Panc1 (cell line): Measurements from ENCODE around the gene MRPS5. TPM values are rescaled to one million over a fixed set of nuclear protein-coding genes. Genes with fewer than 3 reads are reported as not detected.

ENCODE experiments used
- ATAC-seq: fragments of 200-7000 bp; cut with Tn5 transposase; 2 replicates; pipeline ENCODE4 v1.9.1; 2020; ENCODE audit warnings: mild to moderate bottlenecking, moderate library complexity
- BruUV-seq: library from RNA; stranded (reverse); fragments of 400-500 nt; replicated peaks from 2 replicates; lab custom pipeline; 2021; lab: Mats Ljungman, UMichigan
- CTCF ChIA-PET: fragments of 300-600 bp; sonication (Branson Sonifier 250); formaldehyde crosslinking; loops from one replicate; lab custom pipeline; 2022; ENCODE audit warnings: antibody characterized with exemption; lab: Charles Lee
- POLR2A ChIA-PET: fragments of 300-600 bp; sonication (Branson Sonifier 250); formaldehyde crosslinking; loops from one replicate; lab custom pipeline; 2022; ENCODE audit warnings: antibody characterized with exemption; lab: Charles Lee
- DNase-seq: peaks from one replicate; pipeline ENCODE4 v3.0.0-alpha.2; 2010; ENCODE audit warnings: low read depth, low spot score
- H3K27ac ChIP-seq: 2 replicates; pipeline ENCODE4 v1.5.1; 2011; ENCODE audit warnings: mild to moderate bottlenecking, low read length, inconsistent platforms
- H3K27me3 ChIP-seq: fragments of 200-500 bp; sonication (Bioruptor generic); 2 replicates; pipeline ENCODE4 v1.6.0; 2014; ENCODE audit warnings: low read length, inconsistent platforms; ENCODE audit not compliant: control insufficient read depth, insufficient read depth
- H3K36me3 ChIP-seq: fragments of 200-500 bp; sonication (Bioruptor generic); 2 replicates; pipeline ENCODE4 v1.5.1; 2014; ENCODE audit warnings: inconsistent platforms, mild to moderate bottlenecking, low read length, moderate library complexity; ENCODE audit not compliant: control insufficient read depth, insufficient read depth
- H3K4me1 ChIP-seq: 2 replicates; pipeline ENCODE4 v1.5.1; 2011; ENCODE audit warnings: inconsistent platforms, mild to moderate bottlenecking, low read length, moderate library complexity; ENCODE audit not compliant: control insufficient read depth, insufficient read depth
- H3K4me3 ChIP-seq, 2 experiments: 2 replicates each; pipeline ENCODE4 v1.5.1; 2011 to 2012; ENCODE audit warnings: low read depth in 2 of 2, low read length in 2 of 2, mild to moderate bottlenecking in 2 of 2, inconsistent platforms in 1 of 2, moderate library complexity in 1 of 2
- H3K9me3 ChIP-seq: fragments of 200-500 bp; sonication (Bioruptor generic); 2 replicates; pipeline ENCODE4 v1.5.1; 2014; ENCODE audit warnings: low read depth, mild to moderate bottlenecking, inconsistent platforms, low read length, moderate library complexity; ENCODE audit not compliant: control insufficient read depth, insufficient read depth
- POLR2AphosphoS5 ChIP-seq: IDR thresholded peaks from 2 replicates; pipeline ENCODE4 v1.6.1; 2012; ENCODE audit warnings: mild to moderate bottlenecking, low read depth, low read length, moderate library complexity
- SIN3A ChIP-seq: IDR thresholded peaks from 2 replicates; pipeline ENCODE4 v1.6.1; 2012; ENCODE audit warnings: low read depth, mild to moderate bottlenecking, low read length, moderate library complexity, borderline replicate concordance; ENCODE audit not compliant: insufficient read depth
- TCF7L2 ChIP-seq: IDR thresholded peaks from 2 replicates; pipeline ENCODE4 v1.6.1; 2011; ENCODE audit warnings: mild to moderate bottlenecking, low read depth, low read length, inconsistent platforms
- in situ Hi-C: cut with HindIII; loops from 2 replicates; pipeline ENCODE4 v1.10.0; 2016; ENCODE audit warnings: low sequenced_read_pairs, low pct_unique_long_range_greater_than_20kb
- intact Hi-C: fragments of 100-400 bp; cut with micrococcal nuclease; formaldehyde crosslinking; loops from one replicate; pipeline ENCODE4 v1.10.0; 2022; ENCODE audit not compliant: unreplicated experiment
- total RNA-seq: library from RNA; stranded (reverse); gene quantifications from one replicate; pipeline ENCODE4 v1.2.1, GENCODE V29; 2021; ENCODE audit not compliant: unreplicated experiment
- TF ChIP-seq, protein P1 (sequence below): fragments of 450-650 bp; IDR thresholded peaks from 2 replicates; pipeline ENCODE4 v1.5.1; 2017; ENCODE audit warnings: mild to moderate bottlenecking
- TF ChIP-seq, protein P2 (sequence below), 2 experiments: IDR thresholded peaks; 2 replicates each; pipeline ENCODE4 v1.6.1; 2011 to 2012; ENCODE audit warnings: low read depth in 2 of 2, control low read depth in 1 of 2, low read length in 1 of 2, mild to moderate bottlenecking in 1 of 2, moderate library complexity in 1 of 2; ENCODE audit not compliant: insufficient read depth in 1 of 2

The MRPS5 gene
- total RNA-seq, 1 experiment from 2014 or later, result 95.8 TPM

DNA sequence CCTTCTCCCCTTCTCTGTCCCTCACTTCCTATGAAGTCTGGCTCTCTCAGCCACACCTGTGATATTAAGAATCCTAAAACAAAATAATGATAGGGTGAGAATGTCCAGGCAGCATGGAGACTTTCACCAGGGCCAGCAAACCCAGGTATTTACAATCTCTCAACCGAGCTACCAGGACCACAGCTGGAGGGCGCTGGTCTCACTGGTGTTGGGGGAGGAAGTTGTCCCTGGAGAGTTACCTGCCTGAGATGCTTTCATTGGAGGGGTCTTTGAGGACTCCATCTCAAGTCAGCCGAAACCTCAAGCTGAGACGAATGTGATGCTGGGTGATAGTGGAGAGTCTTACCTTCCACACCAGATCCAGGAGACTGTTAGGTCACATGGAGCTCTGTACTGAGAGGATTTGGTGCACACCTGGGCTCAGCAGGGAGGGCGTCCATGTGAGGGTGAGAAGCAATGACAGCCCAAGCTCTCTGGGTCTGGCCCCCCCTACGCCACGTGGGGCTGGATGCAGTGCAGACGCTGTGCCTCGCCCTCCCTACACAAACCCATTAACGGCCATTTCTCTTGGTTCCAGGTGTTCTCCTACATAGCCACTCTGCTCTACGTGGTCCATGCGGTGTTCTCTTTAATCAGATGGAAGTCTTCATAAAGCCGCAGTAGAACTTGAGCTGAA lies 68.7 kb downstream of the MRPS5 start:
- ChIA-PET POLR2A (interaction anchor here (1.0 kb wide), 1 partner anchor 63 kb away, joined by 10 read pairs; no protein-coding TSS in a partner anchor), CTCF (interaction anchor here (0.6 to 2.3 kb wide), 6 partner anchors 9 to 67 kb away, joined by 3 to 8 read pairs (median 4); no protein-coding TSS in a partner anchor)
- peaks cover 8% of the 10 kb centered on the region for H3K27me3 ChIP-seq
- no peaks in the 10 kb centered on the region; the same call in 1 of the 2 replicates for H3K4me1 ChIP-seq
- H3K4me3 ChIP-seq, result no peak overlapping the region
- in situ Hi-C loops (no loop called here), intact Hi-C loops (loop anchor here (2.0 kb wide), 1 partner anchor 30 kb away; no protein-coding TSS in a partner anchor)
- H3K9me3 ChIP-seq, result no peaks in the 10 kb centered on the region
- TF ChIP-seq, protein P1, sequence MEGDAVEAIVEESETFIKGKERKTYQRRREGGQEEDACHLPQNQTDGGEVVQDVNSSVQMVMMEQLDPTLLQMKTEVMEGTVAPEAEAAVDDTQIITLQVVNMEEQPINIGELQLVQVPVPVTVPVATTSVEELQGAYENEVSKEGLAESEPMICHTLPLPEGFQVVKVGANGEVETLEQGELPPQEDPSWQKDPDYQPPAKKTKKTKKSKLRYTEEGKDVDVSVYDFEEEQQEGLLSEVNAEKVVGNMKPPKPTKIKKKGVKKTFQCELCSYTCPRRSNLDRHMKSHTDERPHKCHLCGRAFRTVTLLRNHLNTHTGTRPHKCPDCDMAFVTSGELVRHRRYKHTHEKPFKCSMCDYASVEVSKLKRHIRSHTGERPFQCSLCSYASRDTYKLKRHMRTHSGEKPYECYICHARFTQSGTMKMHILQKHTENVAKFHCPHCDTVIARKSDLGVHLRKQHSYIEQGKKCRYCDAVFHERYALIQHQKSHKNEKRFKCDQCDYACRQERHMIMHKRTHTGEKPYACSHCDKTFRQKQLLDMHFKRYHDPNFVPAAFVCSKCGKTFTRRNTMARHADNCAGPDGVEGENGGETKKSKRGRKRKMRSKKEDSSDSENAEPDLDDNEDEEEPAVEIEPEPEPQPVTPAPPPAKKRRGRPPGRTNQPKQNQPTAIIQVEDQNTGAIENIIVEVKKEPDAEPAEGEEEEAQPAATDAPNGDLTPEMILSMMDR, result no peak
- TF ChIP-seq POLR2AphosphoS5 (no peak), TCF7L2 (no peak), SIN3A (no peak)
- TF ChIP-seq, protein P2, sequence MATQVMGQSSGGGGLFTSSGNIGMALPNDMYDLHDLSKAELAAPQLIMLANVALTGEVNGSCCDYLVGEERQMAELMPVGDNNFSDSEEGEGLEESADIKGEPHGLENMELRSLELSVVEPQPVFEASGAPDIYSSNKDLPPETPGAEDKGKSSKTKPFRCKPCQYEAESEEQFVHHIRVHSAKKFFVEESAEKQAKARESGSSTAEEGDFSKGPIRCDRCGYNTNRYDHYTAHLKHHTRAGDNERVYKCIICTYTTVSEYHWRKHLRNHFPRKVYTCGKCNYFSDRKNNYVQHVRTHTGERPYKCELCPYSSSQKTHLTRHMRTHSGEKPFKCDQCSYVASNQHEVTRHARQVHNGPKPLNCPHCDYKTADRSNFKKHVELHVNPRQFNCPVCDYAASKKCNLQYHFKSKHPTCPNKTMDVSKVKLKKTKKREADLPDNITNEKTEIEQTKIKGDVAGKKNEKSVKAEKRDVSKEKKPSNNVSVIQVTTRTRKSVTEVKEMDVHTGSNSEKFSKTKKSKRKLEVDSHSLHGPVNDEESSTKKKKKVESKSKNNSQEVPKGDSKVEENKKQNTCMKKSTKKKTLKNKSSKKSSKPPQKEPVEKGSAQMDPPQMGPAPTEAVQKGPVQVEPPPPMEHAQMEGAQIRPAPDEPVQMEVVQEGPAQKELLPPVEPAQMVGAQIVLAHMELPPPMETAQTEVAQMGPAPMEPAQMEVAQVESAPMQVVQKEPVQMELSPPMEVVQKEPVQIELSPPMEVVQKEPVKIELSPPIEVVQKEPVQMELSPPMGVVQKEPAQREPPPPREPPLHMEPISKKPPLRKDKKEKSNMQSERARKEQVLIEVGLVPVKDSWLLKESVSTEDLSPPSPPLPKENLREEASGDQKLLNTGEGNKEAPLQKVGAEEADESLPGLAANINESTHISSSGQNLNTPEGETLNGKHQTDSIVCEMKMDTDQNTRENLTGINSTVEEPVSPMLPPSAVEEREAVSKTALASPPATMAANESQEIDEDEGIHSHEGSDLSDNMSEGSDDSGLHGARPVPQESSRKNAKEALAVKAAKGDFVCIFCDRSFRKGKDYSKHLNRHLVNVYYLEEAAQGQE (IDR thresholded peaks at IDR 0.05; ENCODE audit: insufficient read depth in 1 of 2, low read depth in 2 of 2, low read length in 1 of 2), result no peak
- ATAC-seq (no peak), DNase-seq (no peak)
- no peak overlapping the region for H3K27ac ChIP-seq
- H3K36me3 ChIP-seq, result no peaks in the 10 kb centered on the region
- BruUV-seq, result no TSS peak

DNA sequence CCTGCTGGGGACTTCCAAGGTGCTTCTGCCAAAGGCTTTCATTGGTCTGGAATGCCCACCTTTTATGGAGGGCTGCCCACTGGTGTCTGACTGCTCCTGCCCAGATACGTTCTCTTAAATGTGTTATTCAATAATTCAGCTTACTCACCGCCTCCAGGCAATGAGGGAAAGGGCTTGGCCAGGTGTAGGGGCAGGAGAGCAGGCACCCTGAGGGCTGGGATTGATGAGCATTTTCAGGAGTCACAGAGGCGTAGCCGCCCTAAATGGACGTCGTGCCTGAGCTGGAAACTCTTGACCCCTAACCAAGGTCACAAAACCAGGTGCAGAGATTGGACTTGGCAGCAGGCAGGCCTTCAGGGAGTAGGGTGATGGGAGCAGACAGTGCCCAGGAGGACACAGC lies 69.3 kb downstream of the MRPS5 start:
- ChIA-PET CTCF (interaction anchor here (2.3 kb wide), 1 partner anchor 66 kb away, joined by 8 read pairs; no protein-coding TSS in a partner anchor), POLR2A (interaction anchor here (1.0 kb wide), 1 partner anchor 63 kb away, joined by 10 read pairs; no protein-coding TSS in a partner anchor)
- H3K27me3 ChIP-seq, result peaks cover 8% of the 10 kb centered on the region
- ATAC-seq (no peak), DNase-seq (no peak)
- H3K9me3 ChIP-seq, result no peaks in the 10 kb centered on the region
- no peak overlapping the region for H3K27ac ChIP-seq
- H3K4me1 ChIP-seq, result no peaks in the 10 kb centered on the region; the same call in 1 of the 2 replicates
- BruUV-seq, result no TSS peak
- TF ChIP-seq, protein P2 (IDR thresholded peaks at IDR 0.05; ENCODE audit: insufficient read depth in 1 of 2, low read depth in 2 of 2, low read length in 1 of 2), result no peak
- TF ChIP-seq, protein P1, result no peak
- TF ChIP-seq POLR2AphosphoS5, result no peak
- no peak for TF ChIP-seq TCF7L2
- no peak for TF ChIP-seq SIN3A
- in situ Hi-C loops, result no loop called here
- H3K36me3 ChIP-seq, result no peaks in the 10 kb centered on the region
- H3K4me3 ChIP-seq, result no peak overlapping the region
- intact Hi-C loops, result loop anchor here (2.0 kb wide), 1 partner anchor 30 kb away; no protein-coding TSS in a partner anchor
